ENCODE data around the gene PLEKHS1. TPM values are rescaled to one million over a fixed set of nuclear protein-coding genes. Genes with fewer than 3 reads are reported as not detected.
"Not testable (repeated sequence)": the region's sequence is repeated elsewhere in the genome, so short reads cannot be mapped to it uniquely, and the experiment has no call there.

The PLEKHS1 gene
- total RNA-seq, 1 donor from 2014 or later, result not detected

- TF ChIP-seq CTCF (IDR thresholded peaks at IDR 0.05; ENCODE audit: unreplicated experiment), result no peak
- H3K9me3 Mint-ChIP-seq (ENCODE audit: low read depth), result peaks cover 14% of the 10 kb centered on the region
- H3K4me1 Mint-ChIP-seq (ENCODE audit: low read depth), result peaks cover 15% of the 10 kb centered on the region
- H3K4me3 Mint-ChIP-seq (ENCODE audit: low read depth), result no peak overlapping the region
- peaks cover 6% of the 10 kb centered on the region for H3K36me3 Mint-ChIP-seq (ENCODE audit: insufficient read depth)
- H3K27me3 Mint-ChIP-seq, result no peaks in the 10 kb centered on the region
- no peak for DNase-seq (ENCODE audit: low spot score, unreplicated experiment)
- H3K27ac Mint-ChIP-seq, result peak overlapping the region; percentile 74
Measured at GRCh38 chr10:113762083-113762482, 10.6 kb downstream of the PLEKHS1 start.

GRCh38 chr10:113764582-113764981 is 13.1 kb downstream of the PLEKHS1 start:
- Mint-ChIP-seq H3K9me3 (ENCODE audit: low read depth) (peaks cover 14% of the 10 kb centered on the region), H3K4me3 (ENCODE audit: low read depth) (no peak overlapping the region), H3K27ac (no peak overlapping the region), H3K36me3 (ENCODE audit: insufficient read depth) (peaks cover 6% of the 10 kb centered on the region), H3K27me3 (peaks cover 5% of the 10 kb centered on the region), H3K4me1 (ENCODE audit: low read depth) (peaks cover 23% of the 10 kb centered on the region)
- no peak for TF ChIP-seq CTCF (IDR thresholded peaks at IDR 0.05; ENCODE audit: unreplicated experiment)
- no peak for DNase-seq (ENCODE audit: low spot score, unreplicated experiment)

- no peak overlapping the region for H3K4me3 Mint-ChIP-seq (ENCODE audit: low read depth)
- H3K9me3 Mint-ChIP-seq (ENCODE audit: low read depth), result peaks cover 14% of the 10 kb centered on the region
- peaks cover 6% of the 10 kb centered on the region for H3K36me3 Mint-ChIP-seq (ENCODE audit: insufficient read depth)
- H3K27me3 Mint-ChIP-seq, result peaks cover 14% of the 10 kb centered on the region
- no peak for TF ChIP-seq CTCF (IDR thresholded peaks at IDR 0.05; ENCODE audit: unreplicated experiment)
- H3K27ac Mint-ChIP-seq, result no peak overlapping the region
- peaks cover 28% of the 10 kb centered on the region for H3K4me1 Mint-ChIP-seq (ENCODE audit: low read depth)
- DNase-seq (ENCODE audit: low spot score, unreplicated experiment), result no peak
Measured at GRCh38 chr10:113765910-113766309, 14.4 kb downstream of the PLEKHS1 start.

GRCh38 chr10:113767222-113767621 is 15.7 kb downstream of the PLEKHS1 start:
- Mint-ChIP-seq H3K4me3 (ENCODE audit: low read depth) (no peak overlapping the region), H3K4me1 (ENCODE audit: low read depth) (peaks cover 33% of the 10 kb centered on the region), H3K27me3 (peaks cover 17% of the 10 kb centered on the region), H3K9me3 (ENCODE audit: low read depth) (peaks cover 14% of the 10 kb centered on the region), H3K36me3 (ENCODE audit: insufficient read depth) (peaks cover 6% of the 10 kb centered on the region), H3K27ac (no peak overlapping the region)
- DNase-seq (ENCODE audit: low spot score, unreplicated experiment), result no peak
- no peak for TF ChIP-seq CTCF (IDR thresholded peaks at IDR 0.05; ENCODE audit: unreplicated experiment)

GRCh38 chr10:113770346-113770745 is 18.9 kb downstream of the PLEKHS1 start:
- H3K36me3 Mint-ChIP-seq (ENCODE audit: insufficient read depth), result no peaks in the 10 kb centered on the region
- no peak for DNase-seq (ENCODE audit: low spot score, unreplicated experiment)
- no peaks in the 10 kb centered on the region for H3K9me3 Mint-ChIP-seq (ENCODE audit: low read depth)
- no peak overlapping the region for H3K27ac Mint-ChIP-seq
- no peak overlapping the region for H3K4me3 Mint-ChIP-seq (ENCODE audit: low read depth)
- TF ChIP-seq CTCF (IDR thresholded peaks at IDR 0.05; ENCODE audit: unreplicated experiment), result no peak
- peaks cover 18% of the 10 kb centered on the region for H3K27me3 Mint-ChIP-seq
- H3K4me1 Mint-ChIP-seq (ENCODE audit: low read depth), result peaks cover 27% of the 10 kb centered on the region

- DNase-seq (ENCODE audit: low spot score, unreplicated experiment); H3K36me3 Mint-ChIP-seq (ENCODE audit: insufficient read depth); H3K9me3 Mint-ChIP-seq (ENCODE audit: low read depth); H3K4me3 Mint-ChIP-seq (ENCODE audit: low read depth); H3K27ac Mint-ChIP-seq: not testable (repeated sequence)
- Mint-ChIP-seq H3K4me1 (ENCODE audit: low read depth) (peaks cover 23% of the 10 kb centered on the region), H3K27me3 (peaks cover 20% of the 10 kb centered on the region)
Measured at GRCh38 chr10:113771131-113771530, 19.6 kb downstream of the PLEKHS1 start.
